ENCODE results near the gene HSPB6.
A peak's percentile ranks its signal among the peaks of the same experiment; 100 is the strongest.

Gene HSPB6

GRCh38 chr19:35757749-35758608 lies 1.1 kb upstream of the HSPB6 start, which contains the start of gene PROSER3:
Gene PROSER3 (plus strand): TSS chr19:35758176. CDS start chr19:35758216, 40 bp downstream.
- no peak for TF ChIP-seq CTCF (IDR thresholded peaks at IDR 0.05)
- Histone ChIP-seq H3K27ac (peak within 1 kb of the TSS; percentile 100), H3K4me3 (peak within 1 kb of the TSS; percentile 79)
- peak; percentile 100 for DNase-seq (ENCODE audit: low spot score)

- no peak for TF ChIP-seq CTCF (IDR thresholded peaks at IDR 0.05)
- peak overlapping the region; percentile 100 for H3K27ac ChIP-seq
- DNase-seq (ENCODE audit: low spot score): peak; percentile 99
- H3K4me3 ChIP-seq: peak overlapping the region; percentile 79
Observed at GRCh38 chr19:35757231-35757748, 461 bp upstream of the HSPB6 start.

- Histone ChIP-seq H3K4me3 (peak overlapping the region; percentile 79), H3K27ac (peak overlapping the region; percentile 100)
- DNase-seq (ENCODE audit: low spot score): peak; percentile 98
- no peak for TF ChIP-seq CTCF (IDR thresholded peaks at IDR 0.05)
Observed at GRCh38 chr19:35755550-35756376, 1.1 kb downstream of the HSPB6 start.

GRCh38 chr19:35755131-35755549 lies 1.7 kb downstream of the HSPB6 start:
- Histone ChIP-seq H3K27ac (peak overlapping the region; percentile 100), H3K4me3 (peak overlapping the region; percentile 79)
- no peak for TF ChIP-seq CTCF (IDR thresholded peaks at IDR 0.05)
- no peak for DNase-seq (ENCODE audit: low spot score)

- no peak for DNase-seq (ENCODE audit: low spot score)
- Histone ChIP-seq H3K4me3 (peak overlapping the region; percentile 79), H3K27ac (peak overlapping the region; percentile 100)
- TF ChIP-seq CTCF (IDR thresholded peaks at IDR 0.05): no peak
Observed at GRCh38 chr19:35754370-35755130, 2.3 kb downstream of the HSPB6 start.

GRCh38 chr19:35753634-35754369 lies 3.0 kb downstream of the HSPB6 start:
- no peak for TF ChIP-seq CTCF (IDR thresholded peaks at IDR 0.05)
- DNase-seq (ENCODE audit: low spot score): no peak
- no peak overlapping the region for H3K4me3 ChIP-seq
- peak overlapping the region; percentile 100 for H3K27ac ChIP-seq
